ENCODE data around the gene SCAPER. TPM values are rescaled to one million over a fixed set of nuclear protein-coding genes. Genes with fewer than 3 reads are reported as not detected.
A peak's percentile ranks its signal among the peaks of the same experiment; 100 is the strongest.

The SCAPER gene
- total and polyA plus RNA-seq, 2 of the 4 experiments (the other 2 are of a cell fraction): 2.9 to 9.7 TPM

- no peak overlapping the region for H2BK20ac ChIP-seq (ENCODE audit: low read depth, low read length)
- intact Hi-C loops (cut with micrococcal nuclease) (no loop called here), in situ Hi-C loops (cut with MboI; ENCODE audit: low sequenced_read_pairs) (no loop called here), dilution Hi-C loops (cut with HindIII; ENCODE audit: low sequenced_read_pairs, unreplicated experiment) (no loop called here)
- no peak overlapping the region for H4K5ac ChIP-seq (ENCODE audit: low read depth, low read length)
- no peaks in the 10 kb centered on the region for H3K9me1 ChIP-seq (ENCODE audit: insufficient read depth, low read length)
- no CpG with 5 or more reads among the region's 4 CpGs for WGBS, 2 experiments (ENCODE audit: extremely low coverage in 2 of 2, insufficient read length in 1 of 2)
- no peak overlapping the region for H2AK5ac ChIP-seq (ENCODE audit: low read depth, low read length)
- no peak overlapping the region for H2BK5ac ChIP-seq (ENCODE audit: low read depth, low read length, poor library complexity, severe bottlenecking)
- DNase-seq: peak; percentile 29
- H4K20me1 ChIP-seq (ENCODE audit: insufficient read depth, low read length): no peaks in the 10 kb centered on the region; the same call in none of the 2 replicates
- no peak overlapping the region for H3K23ac ChIP-seq (ENCODE audit: low read depth, low read length)
- H3K4ac ChIP-seq (ENCODE audit: low read depth, low read length): no peak overlapping the region
- H4K91ac ChIP-seq (ENCODE audit: insufficient read depth, low read depth, low read length): no peak overlapping the region
- H3K18ac ChIP-seq (ENCODE audit: low read depth, low read length): no peak overlapping the region
- H2BK120ac ChIP-seq (ENCODE audit: low read depth, low read length): no peak overlapping the region
- peaks cover 1% of the 10 kb centered on the region; the same call in 1 of the 2 replicates for H3K4me1 ChIP-seq (ENCODE audit: control insufficient read depth, insufficient read depth, low read length)
- TF ChIP-seq MXI1 (IDR thresholded peaks at IDR 0.05; ENCODE audit: borderline replicate concordance, low read depth, low read length): no peak
- TF ChIP-seq, protein P1, sequence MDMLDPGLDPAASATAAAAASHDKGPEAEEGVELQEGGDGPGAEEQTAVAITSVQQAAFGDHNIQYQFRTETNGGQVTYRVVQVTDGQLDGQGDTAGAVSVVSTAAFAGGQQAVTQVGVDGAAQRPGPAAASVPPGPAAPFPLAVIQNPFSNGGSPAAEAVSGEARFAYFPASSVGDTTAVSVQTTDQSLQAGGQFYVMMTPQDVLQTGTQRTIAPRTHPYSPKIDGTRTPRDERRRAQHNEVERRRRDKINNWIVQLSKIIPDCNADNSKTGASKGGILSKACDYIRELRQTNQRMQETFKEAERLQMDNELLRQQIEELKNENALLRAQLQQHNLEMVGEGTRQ (IDR thresholded peaks at IDR 0.05; ENCODE audit: low read depth, low read length): no peak
- no peak for TF ChIP-seq RFX5 (IDR thresholded peaks at IDR 0.05; ENCODE audit: low read depth, low read length)
- TF ChIP-seq SMC3 (IDR thresholded peaks at IDR 0.05; ENCODE audit: low read depth, low read length): no peak
- TF ChIP-seq ELK1 (IDR thresholded peaks at IDR 0.05; ENCODE audit: borderline replicate concordance, low read depth, low read length): no peak
- TF ChIP-seq NFE2L2 (IDR thresholded peaks at IDR 0.05; ENCODE audit: low read depth, low read length): no peak
- TF ChIP-seq MAFK (IDR thresholded peaks at IDR 0.05; ENCODE audit: low read depth, low read length): no peak
- TF ChIP-seq RAD21 (IDR thresholded peaks at IDR 0.05; ENCODE audit: low read length): no peak
- TF ChIP-seq BHLHE40 (IDR thresholded peaks at IDR 0.05; ENCODE audit: low read depth, low read length): no peak
- TF ChIP-seq CHD1 (IDR thresholded peaks at IDR 0.05; ENCODE audit: low read depth, low read length): no peak
- no peak for TF ChIP-seq FOS (IDR thresholded peaks at IDR 0.05; ENCODE audit: low read depth, low read length)
- no peaks in the 10 kb centered on the region for H3K36me3 ChIP-seq (ENCODE audit: control insufficient read depth, insufficient read depth, low read length)
- H3K27me3 ChIP-seq (ENCODE audit: control insufficient read depth, insufficient read depth, low read length): no peaks in the 10 kb centered on the region
- ChIA-PET POLR2A (ENCODE audit: unreplicated experiment) (no interaction called here), CTCF (no interaction called here)
- peaks cover 24 to 28% of the 10 kb centered on the region in 2 experiments for H3K79me1 ChIP-seq (ENCODE audit: low read depth in 1 of 2, low read length in 2 of 2)
- ATAC-seq (ENCODE audit: low read depth): no peak
- no peak overlapping the region for H2AK9ac ChIP-seq (replicated peaks; ENCODE audit: low read depth, low read length, poor library complexity)
- no peak overlapping the region for H2BK15ac ChIP-seq (ENCODE audit: low read depth, low read length)
- H3K9ac ChIP-seq (ENCODE audit: low read depth, low read length): no peak overlapping the region
- H3K27ac ChIP-seq (ENCODE audit: insufficient read depth, low read length): no peak overlapping the region
- no peak overlapping the region for H3K56ac ChIP-seq (ENCODE audit: extremely low read depth, insufficient read depth, low read length)
- no peak overlapping the region for H4K8ac ChIP-seq (ENCODE audit: low read depth in 2 of 2, low read length in 2 of 2)
- no peak overlapping the region for H3K4me3 ChIP-seq (ENCODE audit: insufficient read depth, low read depth, low read length)
- no peaks in the 10 kb centered on the region for H3K9me3 ChIP-seq (ENCODE audit: control insufficient read depth, insufficient read depth, low read length)
- BruUV-seq (replicated peaks): no TSS peak
- H3K14ac ChIP-seq (replicated peaks; ENCODE audit: low read depth, low read length): no peak overlapping the region
- H3K4me2 ChIP-seq (ENCODE audit: low read depth, low read length): no peak overlapping the region
- H2AFZ ChIP-seq (replicated peaks; ENCODE audit: low read length, poor library complexity): no peak overlapping the region
These were observed 7.0 kb downstream of the SCAPER start for GRCh38 chr15:76898102-76898501.
